ENCODE results near the gene C11orf54.

C11orf54 gene

GRCh38 chr11:93740031-93740729 lies 1.3 kb upstream of the C11orf54 start:
- Histone ChIP-seq H3K9me3 (ENCODE audit: insufficient read depth, low read depth, low read length) (no peaks in the 10 kb centered on the region), H3K27me3 (ENCODE audit: insufficient read depth, low read length, poor library complexity, severe bottlenecking) (no peaks in the 10 kb centered on the region), H4K20me1 (ENCODE audit: insufficient read depth, low read length, poor library complexity, severe bottlenecking) (peaks cover 60% of the 10 kb centered on the region), H3K36me3 (ENCODE audit: insufficient read depth, low read length) (peaks cover 39% of the 10 kb centered on the region), H2AFZ (ENCODE audit: low read length) (no peak overlapping the region), H3K9ac (ENCODE audit: low read depth, low read length, poor library complexity, severe bottlenecking) (peak overlapping the region; percentile 95), H3K9me2 (replicated peaks; ENCODE audit: low read depth, low read length) (no peaks in the 10 kb centered on the region), H3K79me2 (ENCODE audit: insufficient read depth, low read length) (peaks cover 87% of the 10 kb centered on the region), H3K4me1 (ENCODE audit: insufficient read depth, low read length, poor library complexity, severe bottlenecking) (peaks cover 44% of the 10 kb centered on the region), H3K4me2 (ENCODE audit: low read depth, low read length, poor library complexity, severe bottlenecking) (peak overlapping the region; percentile 94), H3K4me3 (ENCODE audit: low read length, poor library complexity, severe bottlenecking) (peak overlapping the region; percentile 92), H3F3A (ENCODE audit: low read depth) (no peaks in the 10 kb centered on the region)
- no peak for TF ChIP-seq EZH2phosphoT487 (IDR thresholded peaks at IDR 0.05; ENCODE audit: borderline replicate concordance)
- no peak for TF ChIP-seq CTCF (conservative IDR thresholded peaks at IDR 0.05; ENCODE audit: low read length)

- peak overlapping the region; percentile 13 for H2AFZ ChIP-seq (ENCODE audit: low read length)
- H3K4me3 ChIP-seq (ENCODE audit: low read length, poor library complexity, severe bottlenecking): peak overlapping the region; percentile 92
- TF ChIP-seq CTCF (conservative IDR thresholded peaks at IDR 0.05; ENCODE audit: low read length) (0 out of 2 replicates have a peak, but pooled peaks have one; percentile 23), EZH2phosphoT487 (IDR thresholded peaks at IDR 0.05; ENCODE audit: borderline replicate concordance) (no peak)
- H3K4me1 ChIP-seq (ENCODE audit: insufficient read depth, low read length, poor library complexity, severe bottlenecking): peaks cover 39% of the 10 kb centered on the region
- no peaks in the 10 kb centered on the region for H3K9me2 ChIP-seq (replicated peaks; ENCODE audit: low read depth, low read length)
- H4K20me1 ChIP-seq (ENCODE audit: insufficient read depth, low read length, poor library complexity, severe bottlenecking): peaks cover 55% of the 10 kb centered on the region
- no peaks in the 10 kb centered on the region for H3K9me3 ChIP-seq (ENCODE audit: insufficient read depth, low read depth, low read length)
- H3K79me2 ChIP-seq (ENCODE audit: insufficient read depth, low read length): peaks cover 82% of the 10 kb centered on the region
- H3K4me2 ChIP-seq (ENCODE audit: low read depth, low read length, poor library complexity, severe bottlenecking): peak overlapping the region; percentile 94
- H3K9ac ChIP-seq (ENCODE audit: low read depth, low read length, poor library complexity, severe bottlenecking): peak overlapping the region; percentile 95
- H3F3A ChIP-seq (ENCODE audit: low read depth): no peaks in the 10 kb centered on the region
- H3K27me3 ChIP-seq (ENCODE audit: insufficient read depth, low read length, poor library complexity, severe bottlenecking): no peaks in the 10 kb centered on the region
- peaks cover 34% of the 10 kb centered on the region for H3K36me3 ChIP-seq (ENCODE audit: insufficient read depth, low read length)
These were observed 760 bp upstream of the C11orf54 start for GRCh38 chr11:93740730-93741093.

GRCh38 chr11:93741882-93742226 lies 382 bp downstream of the C11orf54 start:
- Histone ChIP-seq H3K4me2 (ENCODE audit: low read depth, low read length, poor library complexity, severe bottlenecking) (peak overlapping the region; percentile 76), H3K4me1 (ENCODE audit: insufficient read depth, low read length, poor library complexity, severe bottlenecking) (peaks cover 28% of the 10 kb centered on the region), H3K9ac (ENCODE audit: low read depth, low read length, poor library complexity, severe bottlenecking) (peak overlapping the region; percentile 95), H4K20me1 (ENCODE audit: insufficient read depth, low read length, poor library complexity, severe bottlenecking) (peaks cover 46% of the 10 kb centered on the region), H3F3A (ENCODE audit: low read depth) (no peaks in the 10 kb centered on the region), H3K36me3 (ENCODE audit: insufficient read depth, low read length) (peaks cover 23% of the 10 kb centered on the region), H3K27me3 (ENCODE audit: insufficient read depth, low read length, poor library complexity, severe bottlenecking) (no peaks in the 10 kb centered on the region), H3K9me3 (ENCODE audit: insufficient read depth, low read depth, low read length) (no peaks in the 10 kb centered on the region), H3K79me2 (ENCODE audit: insufficient read depth, low read length) (peaks cover 70% of the 10 kb centered on the region), H3K4me3 (ENCODE audit: low read length, poor library complexity, severe bottlenecking) (peak overlapping the region; percentile 92), H2AFZ (ENCODE audit: low read length) (peak overlapping the region; percentile 96), H3K9me2 (replicated peaks; ENCODE audit: low read depth, low read length) (no peaks in the 10 kb centered on the region)
- TF ChIP-seq CTCF (conservative IDR thresholded peaks at IDR 0.05; ENCODE audit: low read length) (no peak), EZH2phosphoT487 (IDR thresholded peaks at IDR 0.05; ENCODE audit: borderline replicate concordance) (no peak)
